Dermis blood vessel endothelial cell (primary cell): ENCODE measurements around the gene MCRIP2. TPM values are rescaled to one million over a fixed set of nuclear protein-coding genes. Genes with fewer than 3 reads are reported as not detected.
A peak's percentile ranks its signal among the peaks of the same experiment; 100 is the strongest.

Source experiments
- DNase-seq: peaks from one replicate; pipeline ENCODE4 v3.0.0; 2010
- total RNA-seq: library from RNA; depleted of rRNA; stranded (reverse); fragments of >200 nt; gene quantifications from 2 replicates; pipeline ENCODE4 v1.2.3, GENCODE V29; 2014

Gene MCRIP2
- total RNA-seq, 1 donor from 2014 or later = 12.6 TPM

GRCh38 chr16:617855-618254 lies 23.8 kb upstream of the MCRIP2 start:
- no peak for DNase-seq

- DNase-seq = no peak
Measured at GRCh38 chr16:619476-620100, 22.0 kb upstream of the MCRIP2 start.

- DNase-seq = no peak
Measured at GRCh38 chr16:620700-621525, 20.7 kb upstream of the MCRIP2 start.

- DNase-seq = no peak
Measured at GRCh38 chr16:621526-622105, 20.0 kb upstream of the MCRIP2 start.

- no peak for DNase-seq
Measured at GRCh38 chr16:622920-623280, 18.7 kb upstream of the MCRIP2 start.

GRCh38 chr16:624526-625070 lies 17.0 kb upstream of the MCRIP2 start:
- DNase-seq = no peak

GRCh38 chr16:625117-625976 lies 16.3 kb upstream of the MCRIP2 start:
- DNase-seq = no peak

- no peak for DNase-seq
Measured at GRCh38 chr16:625977-626765, 15.5 kb upstream of the MCRIP2 start.

GRCh38 chr16:626787-627453 lies 14.7 kb upstream of the MCRIP2 start:
- DNase-seq = peak; percentile 93

- no peak for DNase-seq
Measured at GRCh38 chr16:627454-628239, 14.0 kb upstream of the MCRIP2 start.

GRCh38 chr16:628321-629061 lies 13.1 kb upstream of the MCRIP2 start:
- DNase-seq = no peak

GRCh38 chr16:629185-629832 lies 12.3 kb upstream of the MCRIP2 start:
- DNase-seq = no peak

- no peak for DNase-seq
Measured at GRCh38 chr16:629833-630248, 11.8 kb upstream of the MCRIP2 start.

GRCh38 chr16:630249-630814 lies 11.3 kb upstream of the MCRIP2 start:
- no peak for DNase-seq

- peak; percentile 18 for DNase-seq
Measured at GRCh38 chr16:630815-631405, 10.7 kb upstream of the MCRIP2 start, which contains the start of gene WFIKKN1. Gene WFIKKN1 (plus strand): TSS chr16:630985. CDS start chr16:631254, 269 bp downstream.

- DNase-seq = no peak
Measured at GRCh38 chr16:631808-632358, 9.7 kb upstream of the MCRIP2 start.

GRCh38 chr16:632486-633335 lies 8.9 kb upstream of the MCRIP2 start:
- DNase-seq = no peak
